HEK293 (cell line): Measurements from ENCODE around the gene NAT14.

Experiments used
- CTCF ChIA-PET: fragments of 350-600 bp; formaldehyde crosslinking; extraction: SDS; loops from one replicate; lab custom pipeline; 2021; ENCODE audit warnings: antibody characterized with exemption; lab: Yijun Ruan, JAX
- POLR2A ChIA-PET: fragments of 300-600 bp; formaldehyde crosslinking; extraction: SDS; loops from one replicate; lab custom pipeline; 2020; ENCODE audit warnings: antibody characterized with exemption, inconsistent platforms; lab: Yijun Ruan, JAX
- H3K27ac ChIP-seq: fragments of 200-500 bp; sonication (Bioruptor generic); 2 replicates; pipeline ENCODE4 v1.5.1; 2014; ENCODE audit warnings: low read depth, low read length, control low read depth, inconsistent platforms; ENCODE audit errors: extremely low read depth
- H3K36me3 ChIP-seq, 2 experiments: fragments of 200-500 bp in 1 of 2; sonication (Bioruptor generic) in 1 of 2; 1 replicate in 1 of 2; 2 replicates in 1 of 2; pipeline ENCODE4 v1.5.1; 2014 to 2017; ENCODE audit warnings: inconsistent platforms in 2 of 2, low read length in 2 of 2; ENCODE audit not compliant: control insufficient read depth in 2 of 2, insufficient read depth in 1 of 2
- H3K4me1 ChIP-seq: fragments of 200-500 bp; sonication (Bioruptor generic); 2 replicates; pipeline ENCODE4 v1.5.1; 2014; ENCODE audit warnings: mild to moderate bottlenecking, low read length, inconsistent platforms; ENCODE audit not compliant: control insufficient read depth, insufficient read depth
- H3K4me3 ChIP-seq: 2 replicates; pipeline ENCODE4 v1.5.1; 2011; ENCODE audit warnings: low read depth, mild to moderate bottlenecking, control low read depth, low read length, moderate library complexity
- H3K9me3 ChIP-seq: fragments of 200-500 bp; sonication (Bioruptor generic); 2 replicates; pipeline ENCODE4 v1.5.1; 2014; ENCODE audit warnings: low read depth, low read length, inconsistent platforms; ENCODE audit not compliant: control insufficient read depth, insufficient read depth
- EGR2 ChIP-seq: fragments of 450-650 bp; formaldehyde crosslinking; IDR thresholded peaks from 2 replicates; pipeline ENCODE4 v1.5.1; 2016; ENCODE audit warnings: low read depth, missing biosample characterization, missing genetic modification characterization
- GLIS2 ChIP-seq: fragments of 450-650 bp; formaldehyde crosslinking; IDR thresholded peaks from 2 replicates; pipeline ENCODE4 v1.5.1; 2016; ENCODE audit warnings: missing biosample characterization, missing genetic modification characterization
- MEIS1 ChIP-seq: sonication (generic); formaldehyde crosslinking; IDR thresholded peaks from 2 replicates; pipeline ENCODE4 v1.8.1; 2022; ENCODE audit warnings: missing genetic modification reagents, mild to moderate bottlenecking, borderline replicate concordance
- ZBTB17 ChIP-seq: fragments of 450-650 bp; formaldehyde crosslinking; IDR thresholded peaks from 2 replicates; pipeline ENCODE4 v1.5.1; 2016; ENCODE audit warnings: missing biosample characterization, missing genetic modification characterization
- ZFHX2 ChIP-seq: fragments of 450-650 bp; formaldehyde crosslinking; conservative IDR thresholded peaks from 2 replicates; pipeline ENCODE4 v1.5.1; 2016; ENCODE audit warnings: missing biosample characterization, missing genetic modification characterization
- ZFP69B ChIP-seq: fragments of 450-650 bp; formaldehyde crosslinking; IDR thresholded peaks from 2 replicates; pipeline ENCODE4 v1.5.1; 2016; ENCODE audit warnings: missing biosample characterization, missing genetic modification characterization
- ZIC2 ChIP-seq: fragments of 450-650 bp; formaldehyde crosslinking; IDR thresholded peaks from 2 replicates; pipeline ENCODE4 v1.5.1; 2016; ENCODE audit warnings: missing biosample characterization, missing genetic modification characterization
- ZNF18 ChIP-seq: fragments of 450-650 bp; formaldehyde crosslinking; IDR thresholded peaks from 2 replicates; pipeline ENCODE4 v1.5.1; 2016; ENCODE audit warnings: missing biosample characterization, missing genetic modification characterization
- ZNF19 ChIP-seq: fragments of 450-650 bp; formaldehyde crosslinking; IDR thresholded peaks from 2 replicates; pipeline ENCODE4; 2016; ENCODE audit warnings: missing biosample characterization, missing genetic modification characterization, low read depth
- ZNF211 ChIP-seq: fragments of 450-650 bp; formaldehyde crosslinking; IDR thresholded peaks from 2 replicates; pipeline ENCODE4 v1.5.1; 2016; ENCODE audit warnings: low read depth, missing biosample characterization, missing genetic modification characterization
- ZNF280D ChIP-seq: fragments of 450-650 bp; formaldehyde crosslinking; IDR thresholded peaks from 2 replicates; pipeline ENCODE4 v1.5.1; 2016; ENCODE audit warnings: missing biosample characterization, missing genetic modification characterization
- ZNF362 ChIP-seq: fragments of 450-650 bp; formaldehyde crosslinking; IDR thresholded peaks from 2 replicates; pipeline ENCODE4 v1.5.1; 2016; ENCODE audit warnings: missing biosample characterization, missing genetic modification characterization
- ZNF514 ChIP-seq: fragments of 450-650 bp; formaldehyde crosslinking; IDR thresholded peaks from 2 replicates; pipeline ENCODE4 v1.5.1; 2016; ENCODE audit warnings: missing biosample characterization, missing genetic modification characterization
- ZNF623 ChIP-seq: fragments of 450-650 bp; formaldehyde crosslinking; IDR thresholded peaks from 2 replicates; pipeline ENCODE4 v1.5.1; 2016; ENCODE audit warnings: missing biosample characterization, missing genetic modification characterization
- ZNF776 ChIP-seq: fragments of 450-650 bp; formaldehyde crosslinking; IDR thresholded peaks from 2 replicates; pipeline ENCODE4 v1.5.0; 2017; ENCODE audit warnings: missing biosample characterization, missing genetic modification characterization, borderline replicate concordance
- ZNF792 ChIP-seq: fragments of 450-650 bp; formaldehyde crosslinking; IDR thresholded peaks from 2 replicates; pipeline ENCODE4 v1.5.1; 2016; ENCODE audit warnings: missing biosample characterization, missing genetic modification characterization
- ZSCAN18 ChIP-seq: fragments of 450-650 bp; formaldehyde crosslinking; IDR thresholded peaks from 2 replicates; pipeline ENCODE4 v1.5.1; 2016; ENCODE audit warnings: missing biosample characterization, missing genetic modification characterization
- ZSCAN23 ChIP-seq: fragments of 450-650 bp; formaldehyde crosslinking; IDR thresholded peaks from 2 replicates; pipeline ENCODE4 v1.5.1; 2016; ENCODE audit warnings: missing biosample characterization, missing genetic modification characterization

The NAT14 gene

GRCh38 chr19:55494172-55494761, 9.3 kb downstream of the NAT14 start:
- no peak overlapping the region for H3K27ac ChIP-seq
- TF ChIP-seq ZNF776 (tag by site-specific recombination) (no peak), ZNF19 (tag by site-specific recombination) (no peak), ZBTB17 (tag by site-specific recombination) (peak; percentile 44), ZSCAN18 (tag by site-specific recombination) (no peak), ZSCAN23 (tag by site-specific recombination) (no peak), ZNF514 (tag by site-specific recombination) (no peak), GLIS2 (tag by site-specific recombination) (peak; percentile 24; the same call in 1 of the 2 replicates), ZNF211 (tag by site-specific recombination) (no peak), ZNF280D (tag by site-specific recombination) (no peak), ZNF18 (no peak), ZFHX2 (peak; percentile 95), EGR2 (peak; percentile 91), ZFP69B (no peak)
- TF ChIP-seq, all 188 proteins: peak for 4
- no peaks in the 10 kb centered on the region for H3K4me1 ChIP-seq
- POLR2A ChIA-PET = interaction anchor here (1.2 kb wide), 1 partner anchor 138 kb away, joined by 4 read pairs; no protein-coding TSS in a partner anchor
- no peaks in the 10 kb centered on the region for H3K9me3 ChIP-seq
- CTCF ChIA-PET = interaction anchor here (2.4 kb wide), 1 partner anchor 10 kb away, joined by 18 read pairs; no protein-coding TSS in a partner anchor
- H3K4me3 ChIP-seq = no peak overlapping the region
- H3K36me3 ChIP-seq = no peaks in the 10 kb centered on the region

- ChIA-PET POLR2A (interaction anchor here (0.7 to 1.8 kb wide), 6 partner anchors 11 to 1380 kb away, joined by 3 to 8 read pairs (median 6); partner anchors contain the start of genes NAT14, PRPF31 and ZNF628), CTCF (interaction anchor here (0.8 to 2.6 kb wide), 3 partner anchors 9 to 336 kb away, joined by 3 to 18 read pairs (median 14); no protein-coding TSS in a partner anchor)
- no peak overlapping the region for H3K27ac ChIP-seq
- TF ChIP-seq ZNF623 (tag by site-specific recombination) (no peak), MEIS1 (CRISPR knock-in tag) (no peak), ZFHX2 (peak; percentile 56), ZNF792 (tag by site-specific recombination) (no peak), ZNF362 (peak; percentile 57; the same call in 1 of the 2 replicates), ZIC2 (tag by site-specific recombination) (peak; percentile 98)
- no peaks in the 10 kb centered on the region for H3K36me3 ChIP-seq
- H3K4me3 ChIP-seq = no peak overlapping the region
- no peaks in the 10 kb centered on the region for H3K4me1 ChIP-seq
- H3K9me3 ChIP-seq = no peaks in the 10 kb centered on the region
Measured at GRCh38 chr19:55495646-55496349, 10.8 kb downstream of the NAT14 start.
